Endothelial cell (in vitro differentiated cells): ENCODE measurements around the gene SPATA17. TPM values are rescaled to one million over a fixed set of nuclear protein-coding genes. Genes with fewer than 3 reads are reported as not detected.

ENCODE experiments used
- total RNA-seq: library from RNA; stranded (reverse); fragmentation: NEBNext Ultra II Directional; extraction: Animal tissue kit (Norgen Biotek cat#: 25700); gene quantifications from one replicate; pipeline ENCODE4 v1.2.1, GENCODE V29; 2021; ENCODE audit not compliant: unreplicated experiment

The SPATA17 gene
- total RNA-seq, 1 donor from 2014 or later, result 0.36 TPM

Other genes starting within 250 kb of the SPATA17 start
- gene GPATCH2, start 254 bp upstream of the SPATA17 start, total RNA-seq, result 18.4 TPM